Left lung (tissue), 10 donors: Measurements from ENCODE around the gene NFE2. TPM values are rescaled to one million over a fixed set of nuclear protein-coding genes. Genes with fewer than 3 reads are reported as not detected.

Experiments
- ATAC-seq: fragments of 200-7000 bp; cut with Tn5 transposase; one replicate; pipeline ENCODE4 v1.9.1; 2020; ENCODE audit warnings: moderate library complexity
- DNase-seq, 4 donors: peaks; one replicate each; pipeline ENCODE4 v3.0.0-alpha.2; 2013 to 2020
- H3K27ac ChIP-seq, 2 donors: fragments of 200-600 bp; sonication (generic) in 1 of 2; one replicate each; pipeline versions ENCODE4 v1.5.0 to v1.8.0; 2020 to 2021
- H3K27me3 ChIP-seq, 2 donors: fragments of 200-600 bp; sonication (generic) in 1 of 2; one replicate each; pipeline versions ENCODE4 v1.5.0 to v1.8.0; 2020 to 2021
- H3K36me3 ChIP-seq, 2 donors: fragments of 200-600 bp; sonication (generic) in 1 of 2; one replicate each; pipeline versions ENCODE4 v1.5.0 to v1.8.0; 2020 to 2021
- H3K4me1 ChIP-seq, 2 donors: fragments of 200-600 bp; one replicate each; pipeline ENCODE4 v1.8.0; 2021
- H3K4me3 ChIP-seq, 2 donors: fragments of 200-600 bp; sonication (generic) in 1 of 2; one replicate each; pipeline versions ENCODE4 v1.5.0 to v1.8.0; 2020 to 2021; ENCODE audit warnings: mild to moderate bottlenecking in 1 of 2
- H3K9me3 ChIP-seq, 2 donors: fragments of 200-600 bp; sonication (generic) in 1 of 2; one replicate each; pipeline versions ENCODE4 v1.5.0 to v1.8.0; 2020 to 2021
- intact Hi-C, 2 donors: fragments of 100-400 bp; cut with DNase I; formaldehyde crosslinking; loops; one replicate each; pipeline versions ENCODE4 v1.11.2 to v1.14.2; 2022
- polyA plus RNA-seq, 6 donors: library from polyadenylated mRNA; unstranded; fragments of 120-200 nt; gene quantifications; one replicate each; pipeline ENCODE4 v1.2.1, GENCODE V29; 2013; ENCODE audit not compliant: insufficient read length in 6 of 6
- total RNA-seq, 2 donors: library from RNA; stranded (reverse); fragmentation: NEBNext Ultra II Directional; extraction: Animal tissue kit (Norgen Biotek cat#: 25700); gene quantifications; one replicate each; pipeline ENCODE4 v1.2.1, GENCODE V29; 2021
- TF ChIP-seq, protein P1 (sequence below), 2 donors: fragments of 200-600 bp; sonication (generic) in 1 of 2; IDR thresholded peaks; one replicate each; pipeline versions ENCODE4 v1.5.0 to v1.8.0; 2021; ENCODE audit warnings: antibody characterized with exemption in 2 of 2
- donor health status: DM: no; HTN: yes; CAD: no.
- donor health status: DM: no; HTN: no; CAD: no.

Gene NFE2
- total and polyA plus RNA-seq, 8 donors: 2.9 to 21.3 (median 5.7) TPM

DNA sequence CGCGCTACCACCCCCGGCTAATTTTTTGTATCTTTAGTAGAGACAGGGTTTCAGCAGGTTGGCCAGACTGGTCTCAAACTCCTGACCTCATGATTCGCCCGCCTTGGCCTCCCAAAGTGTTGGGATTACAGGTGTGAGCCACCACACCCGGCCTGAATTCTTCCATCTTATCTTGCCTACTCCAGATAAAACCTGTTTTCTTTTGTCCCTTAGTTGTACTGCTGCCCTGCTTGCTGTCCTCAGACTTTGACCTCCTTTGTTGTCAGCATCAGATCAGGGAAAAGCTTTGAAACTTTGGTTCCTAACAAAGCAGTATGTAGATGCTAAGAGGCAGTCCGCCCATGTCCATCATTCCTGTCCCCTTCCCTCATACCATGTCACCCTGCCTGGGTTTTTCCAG is 40.0 kb upstream of the NFE2 start:
- Histone ChIP-seq H3K9me3 (no peaks in the 10 kb centered on the region), H3K36me3 (peaks cover 11 to 58% of the 10 kb centered on the region in 2 donors), H3K27me3 (no peaks in the 10 kb centered on the region), H3K4me3 (no peak overlapping the region), H3K4me1 (peaks cover 23 to 38% of the 10 kb centered on the region in 2 donors), H3K27ac (no peak overlapping the region)
- DNase-seq (no peak), ATAC-seq (no peak)
- intact Hi-C loops: no loop called here
- TF ChIP-seq, protein P1, sequence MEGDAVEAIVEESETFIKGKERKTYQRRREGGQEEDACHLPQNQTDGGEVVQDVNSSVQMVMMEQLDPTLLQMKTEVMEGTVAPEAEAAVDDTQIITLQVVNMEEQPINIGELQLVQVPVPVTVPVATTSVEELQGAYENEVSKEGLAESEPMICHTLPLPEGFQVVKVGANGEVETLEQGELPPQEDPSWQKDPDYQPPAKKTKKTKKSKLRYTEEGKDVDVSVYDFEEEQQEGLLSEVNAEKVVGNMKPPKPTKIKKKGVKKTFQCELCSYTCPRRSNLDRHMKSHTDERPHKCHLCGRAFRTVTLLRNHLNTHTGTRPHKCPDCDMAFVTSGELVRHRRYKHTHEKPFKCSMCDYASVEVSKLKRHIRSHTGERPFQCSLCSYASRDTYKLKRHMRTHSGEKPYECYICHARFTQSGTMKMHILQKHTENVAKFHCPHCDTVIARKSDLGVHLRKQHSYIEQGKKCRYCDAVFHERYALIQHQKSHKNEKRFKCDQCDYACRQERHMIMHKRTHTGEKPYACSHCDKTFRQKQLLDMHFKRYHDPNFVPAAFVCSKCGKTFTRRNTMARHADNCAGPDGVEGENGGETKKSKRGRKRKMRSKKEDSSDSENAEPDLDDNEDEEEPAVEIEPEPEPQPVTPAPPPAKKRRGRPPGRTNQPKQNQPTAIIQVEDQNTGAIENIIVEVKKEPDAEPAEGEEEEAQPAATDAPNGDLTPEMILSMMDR (IDR thresholded peaks at IDR 0.05): no peak

DNA sequence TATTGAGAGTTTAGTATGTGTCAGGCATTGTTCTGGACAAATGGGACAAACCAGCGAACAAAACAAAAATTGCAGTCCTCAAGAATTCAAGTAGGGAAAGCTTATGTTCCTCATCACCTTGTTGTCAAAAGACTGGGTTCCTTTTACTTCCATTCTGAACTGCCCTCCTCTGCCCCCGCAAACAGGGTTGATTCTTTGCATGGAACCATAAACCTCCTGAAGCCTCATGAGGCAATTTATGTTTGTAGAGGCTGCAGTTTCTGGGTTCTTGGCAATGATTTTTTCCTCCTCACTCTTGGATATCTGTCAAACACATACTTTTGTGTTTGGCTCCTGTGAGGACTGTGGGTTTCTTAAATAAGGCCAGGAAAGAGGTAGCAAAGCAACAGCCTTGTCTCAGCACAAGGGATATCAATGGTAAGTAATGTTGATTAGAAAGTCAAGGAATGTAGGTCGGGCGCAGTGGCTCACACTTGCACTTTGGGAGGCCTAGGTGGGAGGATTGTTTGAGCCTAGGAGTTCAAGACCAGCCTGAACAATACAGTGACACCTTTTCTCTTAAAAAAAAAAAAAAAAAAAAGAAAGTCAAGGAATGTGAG is 38.0 kb upstream of the NFE2 start:
- ATAC-seq (no peak), DNase-seq (no peak)
- H3K36me3 ChIP-seq: peaks cover 6 to 37% of the 10 kb centered on the region in 2 donors
- no peak overlapping the region for H3K4me3 ChIP-seq
- H3K4me1 ChIP-seq: peaks cover 27 to 56% of the 10 kb centered on the region in 2 donors
- no peak overlapping the region for H3K27ac ChIP-seq
- intact Hi-C loops: no loop called here
- TF ChIP-seq, protein P1 (IDR thresholded peaks at IDR 0.05): no peak
- no peaks in the 10 kb centered on the region for H3K9me3 ChIP-seq
- no peaks in the 10 kb centered on the region for H3K27me3 ChIP-seq

DNA sequence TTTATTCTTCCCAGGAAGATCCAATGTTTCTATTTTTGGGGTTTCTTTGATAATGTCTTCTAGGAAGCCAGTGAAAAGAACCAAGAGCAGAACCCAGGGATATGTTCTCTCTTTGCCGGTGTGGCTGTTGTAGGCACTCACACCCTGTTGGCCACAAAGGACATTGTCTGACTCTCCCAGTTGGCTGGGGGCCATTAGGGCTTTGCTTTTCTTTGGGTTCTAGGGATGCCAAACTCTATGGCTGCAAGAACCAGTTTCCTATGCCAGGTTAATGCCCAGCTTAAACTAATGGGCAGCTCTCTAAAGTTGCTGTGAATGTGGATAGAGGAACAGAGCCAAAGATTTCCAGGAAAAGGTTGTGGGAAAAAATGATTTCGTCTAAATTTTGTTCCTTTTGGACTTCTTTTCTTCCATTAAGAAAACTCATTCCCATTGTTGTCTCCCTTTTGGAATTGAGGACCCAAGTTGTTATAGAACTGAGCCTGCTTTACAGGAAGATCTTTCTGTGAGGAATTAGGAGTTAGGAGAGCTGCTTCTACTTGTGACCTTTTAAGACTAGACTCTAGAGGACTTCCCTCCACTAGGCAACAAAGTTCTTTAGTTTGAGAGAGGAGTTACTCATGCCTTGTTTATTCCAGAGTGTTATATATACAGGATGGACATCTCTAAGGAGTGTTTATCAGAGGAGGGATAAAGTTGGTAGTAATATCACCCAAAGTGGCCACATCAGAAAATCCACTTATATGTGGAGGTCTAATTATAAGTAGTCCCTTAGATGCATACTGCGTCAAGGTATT is 37.2 kb upstream of the NFE2 start:
- TF ChIP-seq, protein P1 (IDR thresholded peaks at IDR 0.05): no peak
- peaks cover 6 to 30% of the 10 kb centered on the region in 2 donors for H3K36me3 ChIP-seq
- intact Hi-C loops: no loop called here
- H3K4me1 ChIP-seq: peaks cover 27 to 56% of the 10 kb centered on the region in 2 donors
- DNase-seq (no peak), ATAC-seq (peak; percentile 60)
- no peak overlapping the region for H3K4me3 ChIP-seq
- H3K27ac ChIP-seq: peak overlapping the region; percentile 38 to 56
- no peaks in the 10 kb centered on the region for H3K27me3 ChIP-seq
- no peaks in the 10 kb centered on the region for H3K9me3 ChIP-seq

DNA sequence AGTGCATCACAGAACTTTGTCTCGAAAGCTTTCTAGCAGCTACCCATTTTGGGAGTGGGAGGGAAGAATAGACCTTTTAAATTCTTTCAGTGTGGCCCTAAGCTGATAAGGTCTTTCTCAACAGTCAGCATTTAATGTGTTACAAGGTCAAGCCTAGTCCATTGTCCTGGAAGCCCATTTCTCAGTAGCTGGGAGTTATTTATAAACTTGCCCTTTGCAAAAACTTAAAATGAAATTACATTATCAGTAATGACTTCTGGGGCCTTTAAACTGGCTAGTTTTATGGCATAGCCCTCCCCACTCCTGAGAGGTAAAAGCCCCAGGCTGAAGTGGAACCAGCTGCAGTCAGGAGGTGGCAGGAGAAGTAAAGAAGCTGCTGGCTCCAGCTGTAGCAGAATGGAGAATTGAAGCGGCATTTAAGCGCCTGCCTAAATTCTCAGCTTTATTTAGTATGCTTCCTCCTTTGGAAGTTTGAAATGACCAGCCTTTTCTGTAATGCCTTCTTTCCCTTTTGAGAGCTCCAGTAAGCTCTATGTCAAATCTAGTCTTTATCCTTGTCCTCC is 36.5 kb upstream of the NFE2 start:
- ATAC-seq: peak; percentile 77
- H3K27ac ChIP-seq: peak overlapping the region; percentile 38 to 56
- peaks cover 6 to 23% of the 10 kb centered on the region in 2 donors for H3K36me3 ChIP-seq
- TF ChIP-seq, protein P1 (IDR thresholded peaks at IDR 0.05): no peak
- H3K27me3 ChIP-seq: no peaks in the 10 kb centered on the region
- no peak overlapping the region for H3K4me3 ChIP-seq
- intact Hi-C loops: no loop called here
- peak in 2 of 4 donors; percentile 47 to 79 for DNase-seq
- H3K4me1 ChIP-seq: peaks cover 27 to 63% of the 10 kb centered on the region in 2 donors
- H3K9me3 ChIP-seq: no peaks in the 10 kb centered on the region

DNA sequence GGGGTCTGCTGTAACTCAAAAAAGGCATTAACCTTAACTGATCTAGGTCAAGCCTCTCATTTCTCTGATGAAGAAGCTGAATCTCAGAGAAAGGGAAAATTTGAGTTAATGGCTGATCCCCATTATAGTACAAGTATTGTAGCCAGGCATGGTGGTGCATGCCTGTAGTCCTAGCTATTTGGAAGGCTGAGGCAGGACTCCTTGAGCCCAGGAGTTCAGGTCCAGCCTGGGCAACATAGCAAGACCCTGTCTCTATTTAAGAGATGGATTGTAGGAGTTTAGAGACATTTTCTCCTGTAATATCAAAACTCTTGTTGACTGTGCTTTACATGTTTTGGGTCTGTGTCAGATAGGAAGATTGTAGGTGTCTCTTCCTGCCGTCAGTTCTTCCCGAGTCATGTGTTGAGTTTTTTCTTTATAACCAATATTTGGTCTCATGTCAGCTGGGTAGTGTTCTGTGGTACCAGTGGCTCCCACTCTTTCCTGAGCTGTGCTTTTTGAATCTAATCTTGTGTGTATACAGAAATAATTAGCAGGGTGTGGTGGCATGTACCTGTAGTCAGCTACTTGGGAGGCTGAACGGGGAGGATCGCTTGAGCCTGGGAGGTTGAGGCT is 32.7 kb upstream of the NFE2 start:
- no peak overlapping the region for H3K4me3 ChIP-seq
- no peak for DNase-seq
- TF ChIP-seq, protein P1 (IDR thresholded peaks at IDR 0.05): no peak
- H3K27ac ChIP-seq: no peak overlapping the region
- intact Hi-C loops: no loop called here
- no peak for ATAC-seq
- H3K36me3 ChIP-seq: no peaks in the 10 kb centered on the region
- H3K4me1 ChIP-seq: peaks cover 30 to 88% of the 10 kb centered on the region in 2 donors
- H3K9me3 ChIP-seq: no peaks in the 10 kb centered on the region
- no peaks in the 10 kb centered on the region for H3K27me3 ChIP-seq
